Thyroid gland (tissue), 4 donors: Measurements from ENCODE around the gene UGP2.

Source experiments
- POLR2A ChIP-seq, 2 donors: fragments of 450-650 bp; IDR thresholded peaks; one replicate each; pipeline ENCODE4 v1.6.1; 2017; ENCODE audit warnings: antibody characterized with exemption in 2 of 2, mild to moderate bottlenecking in 2 of 2, moderate library complexity in 1 of 2
- TF ChIP-seq, protein P1 (sequence below), 6 experiments: fragments of 200-600 bp in 3 of 6; fragments of 450-650 bp in 3 of 6; sonication (generic) in 3 of 6; IDR thresholded peaks; one replicate each; pipeline ENCODE4 v1.5.1; 2016 to 2019; ENCODE audit warnings: antibody characterized with exemption in 6 of 6, mild to moderate bottlenecking in 2 of 6, inconsistent platforms in 1 of 6, moderate library complexity in 1 of 6

DNA sequence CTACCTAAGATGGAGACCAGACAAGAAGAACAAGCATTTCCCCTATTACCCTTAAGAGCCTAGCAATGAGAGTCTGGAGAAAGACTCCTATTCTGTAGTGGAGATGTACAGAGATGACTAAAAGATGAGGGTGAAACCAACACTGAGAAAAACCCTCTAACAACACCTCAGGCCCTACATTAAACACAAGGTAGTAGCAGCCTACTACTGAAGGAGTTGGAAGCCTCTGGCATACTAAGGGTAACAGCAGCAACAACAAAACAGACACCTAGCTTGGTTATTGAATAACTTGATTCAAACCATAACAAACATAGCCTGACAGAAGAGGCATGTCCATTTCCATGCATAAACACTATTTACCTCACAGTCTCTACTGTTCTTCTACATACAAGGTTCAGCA, 60.5 kb downstream of the UGP2 start:
- TF ChIP-seq, protein P1, sequence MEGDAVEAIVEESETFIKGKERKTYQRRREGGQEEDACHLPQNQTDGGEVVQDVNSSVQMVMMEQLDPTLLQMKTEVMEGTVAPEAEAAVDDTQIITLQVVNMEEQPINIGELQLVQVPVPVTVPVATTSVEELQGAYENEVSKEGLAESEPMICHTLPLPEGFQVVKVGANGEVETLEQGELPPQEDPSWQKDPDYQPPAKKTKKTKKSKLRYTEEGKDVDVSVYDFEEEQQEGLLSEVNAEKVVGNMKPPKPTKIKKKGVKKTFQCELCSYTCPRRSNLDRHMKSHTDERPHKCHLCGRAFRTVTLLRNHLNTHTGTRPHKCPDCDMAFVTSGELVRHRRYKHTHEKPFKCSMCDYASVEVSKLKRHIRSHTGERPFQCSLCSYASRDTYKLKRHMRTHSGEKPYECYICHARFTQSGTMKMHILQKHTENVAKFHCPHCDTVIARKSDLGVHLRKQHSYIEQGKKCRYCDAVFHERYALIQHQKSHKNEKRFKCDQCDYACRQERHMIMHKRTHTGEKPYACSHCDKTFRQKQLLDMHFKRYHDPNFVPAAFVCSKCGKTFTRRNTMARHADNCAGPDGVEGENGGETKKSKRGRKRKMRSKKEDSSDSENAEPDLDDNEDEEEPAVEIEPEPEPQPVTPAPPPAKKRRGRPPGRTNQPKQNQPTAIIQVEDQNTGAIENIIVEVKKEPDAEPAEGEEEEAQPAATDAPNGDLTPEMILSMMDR (IDR thresholded peaks at IDR 0.05) = no peak
- TF ChIP-seq POLR2A (IDR thresholded peaks at IDR 0.05) = no peak
